ENCODE results near the gene STRBP.

Gene STRBP

GRCh38 chr9:123310551-123311249 is 42.3 kb upstream of the STRBP start:
- H3K79me2 ChIP-seq (ENCODE audit: control insufficient read depth, low read length), result no peaks in the 10 kb centered on the region
- no peaks in the 10 kb centered on the region for H3K9me2 ChIP-seq (replicated peaks; ENCODE audit: control insufficient read depth, low read length)
- no peak overlapping the region for H3K4me2 ChIP-seq (ENCODE audit: low read length)
- no peak for TF ChIP-seq EZH2phosphoT487 (IDR thresholded peaks at IDR 0.05; ENCODE audit: borderline replicate concordance, low read length)
- TF ChIP-seq, protein P1, sequence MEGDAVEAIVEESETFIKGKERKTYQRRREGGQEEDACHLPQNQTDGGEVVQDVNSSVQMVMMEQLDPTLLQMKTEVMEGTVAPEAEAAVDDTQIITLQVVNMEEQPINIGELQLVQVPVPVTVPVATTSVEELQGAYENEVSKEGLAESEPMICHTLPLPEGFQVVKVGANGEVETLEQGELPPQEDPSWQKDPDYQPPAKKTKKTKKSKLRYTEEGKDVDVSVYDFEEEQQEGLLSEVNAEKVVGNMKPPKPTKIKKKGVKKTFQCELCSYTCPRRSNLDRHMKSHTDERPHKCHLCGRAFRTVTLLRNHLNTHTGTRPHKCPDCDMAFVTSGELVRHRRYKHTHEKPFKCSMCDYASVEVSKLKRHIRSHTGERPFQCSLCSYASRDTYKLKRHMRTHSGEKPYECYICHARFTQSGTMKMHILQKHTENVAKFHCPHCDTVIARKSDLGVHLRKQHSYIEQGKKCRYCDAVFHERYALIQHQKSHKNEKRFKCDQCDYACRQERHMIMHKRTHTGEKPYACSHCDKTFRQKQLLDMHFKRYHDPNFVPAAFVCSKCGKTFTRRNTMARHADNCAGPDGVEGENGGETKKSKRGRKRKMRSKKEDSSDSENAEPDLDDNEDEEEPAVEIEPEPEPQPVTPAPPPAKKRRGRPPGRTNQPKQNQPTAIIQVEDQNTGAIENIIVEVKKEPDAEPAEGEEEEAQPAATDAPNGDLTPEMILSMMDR (IDR thresholded peaks at IDR 0.05; ENCODE audit: low read depth, low read length, poor library complexity, severe bottlenecking), result no peak
- no peaks in the 10 kb centered on the region for H3K9me3 ChIP-seq (ENCODE audit: control insufficient read depth, insufficient read depth, low read length)
- 0 out of 2 replicates have a peak, but pooled peaks cover 5% of the 10 kb centered on the region for H3F3A ChIP-seq (ENCODE audit: control insufficient read depth, insufficient read depth)
- H4K20me1 ChIP-seq (ENCODE audit: control insufficient read depth, insufficient read depth, low read depth, low read length), result no peaks in the 10 kb centered on the region
- no peaks in the 10 kb centered on the region for H3K36me3 ChIP-seq (ENCODE audit: control insufficient read depth, low read length)
- H3K27ac ChIP-seq (ENCODE audit: low read depth, low read length), result no peak overlapping the region
- peaks cover 22% of the 10 kb centered on the region for H3K4me1 ChIP-seq (ENCODE audit: control insufficient read depth, low read length)
- H3K27me3 ChIP-seq (ENCODE audit: control insufficient read depth, low read length), result no peaks in the 10 kb centered on the region
- H3K4me3 ChIP-seq (ENCODE audit: low read length), result no peak overlapping the region

DNA sequence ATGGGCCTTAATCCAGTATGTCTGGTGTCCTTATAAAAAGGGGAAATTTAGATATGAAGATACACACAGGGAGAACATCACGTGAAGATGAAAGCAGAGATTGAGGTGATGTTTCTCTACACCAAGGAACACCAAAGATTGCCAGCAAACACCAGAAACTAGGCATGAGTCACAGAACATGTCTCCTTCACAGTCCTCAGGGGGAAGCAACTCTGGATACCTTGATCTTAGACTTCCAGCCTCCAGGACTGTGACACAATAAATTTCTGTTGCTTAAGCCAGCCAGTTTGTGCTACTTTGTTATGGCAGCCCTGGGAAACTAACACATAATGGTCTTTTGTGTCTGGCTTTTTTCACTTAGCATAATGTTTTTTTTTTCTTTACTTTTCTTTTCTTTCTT is 41.2 kb upstream of the STRBP start:
- no peaks in the 10 kb centered on the region for H3K36me3 ChIP-seq (ENCODE audit: control insufficient read depth, low read length)
- H3K27ac ChIP-seq (ENCODE audit: low read depth, low read length), result no peak overlapping the region
- H3K4me2 ChIP-seq (ENCODE audit: low read length), result no peak overlapping the region
- no peak overlapping the region for H3K4me3 ChIP-seq (ENCODE audit: low read length)
- 0 out of 2 replicates have a peak, but pooled peaks cover 5% of the 10 kb centered on the region for H3F3A ChIP-seq (ENCODE audit: control insufficient read depth, insufficient read depth)
- no peak for TF ChIP-seq EZH2phosphoT487 (IDR thresholded peaks at IDR 0.05; ENCODE audit: borderline replicate concordance, low read length)
- TF ChIP-seq, protein P1 (IDR thresholded peaks at IDR 0.05; ENCODE audit: low read depth, low read length, poor library complexity, severe bottlenecking), result no peak
- H3K4me1 ChIP-seq (ENCODE audit: control insufficient read depth, low read length), result peaks cover 30% of the 10 kb centered on the region
- no peaks in the 10 kb centered on the region for H3K79me2 ChIP-seq (ENCODE audit: control insufficient read depth, low read length)
- H3K27me3 ChIP-seq (ENCODE audit: control insufficient read depth, low read length), result no peaks in the 10 kb centered on the region
- H3K9me2 ChIP-seq (replicated peaks; ENCODE audit: control insufficient read depth, low read length), result no peaks in the 10 kb centered on the region
- no peaks in the 10 kb centered on the region for H4K20me1 ChIP-seq (ENCODE audit: control insufficient read depth, insufficient read depth, low read depth, low read length)
- H3K9me3 ChIP-seq (ENCODE audit: control insufficient read depth, insufficient read depth, low read length), result no peaks in the 10 kb centered on the region

GRCh38 chr9:123305879-123306278 is 37.5 kb upstream of the STRBP start:
- peaks cover 26% of the 10 kb centered on the region for H3K4me1 ChIP-seq (ENCODE audit: control insufficient read depth, low read length)
- no peak overlapping the region for H3K27ac ChIP-seq (ENCODE audit: low read depth, low read length)
- no peaks in the 10 kb centered on the region for H4K20me1 ChIP-seq (ENCODE audit: control insufficient read depth, insufficient read depth, low read depth, low read length)
- H3K36me3 ChIP-seq (ENCODE audit: control insufficient read depth, low read length), result no peaks in the 10 kb centered on the region
- H3K79me2 ChIP-seq (ENCODE audit: control insufficient read depth, low read length), result no peaks in the 10 kb centered on the region
- H3K4me2 ChIP-seq (ENCODE audit: low read length), result no peak overlapping the region
- H3K9me2 ChIP-seq (replicated peaks; ENCODE audit: control insufficient read depth, low read length), result no peaks in the 10 kb centered on the region
- no peaks in the 10 kb centered on the region for H3K27me3 ChIP-seq (ENCODE audit: control insufficient read depth, low read length)
- H3K4me3 ChIP-seq (ENCODE audit: low read length), result no peak overlapping the region
- 0 out of 2 replicates have a peak, but pooled peaks cover 3% of the 10 kb centered on the region for H3F3A ChIP-seq (ENCODE audit: control insufficient read depth, insufficient read depth)
- H3K9me3 ChIP-seq (ENCODE audit: control insufficient read depth, insufficient read depth, low read length), result no peaks in the 10 kb centered on the region
- no peak for TF ChIP-seq EZH2phosphoT487 (IDR thresholded peaks at IDR 0.05; ENCODE audit: borderline replicate concordance, low read length)
- TF ChIP-seq, protein P1 (IDR thresholded peaks at IDR 0.05; ENCODE audit: low read depth, low read length, poor library complexity, severe bottlenecking), result no peak

All from DOHH2 (cell line).